ENCODE results near the gene BMAL1.

BMAL1 gene

DNA sequence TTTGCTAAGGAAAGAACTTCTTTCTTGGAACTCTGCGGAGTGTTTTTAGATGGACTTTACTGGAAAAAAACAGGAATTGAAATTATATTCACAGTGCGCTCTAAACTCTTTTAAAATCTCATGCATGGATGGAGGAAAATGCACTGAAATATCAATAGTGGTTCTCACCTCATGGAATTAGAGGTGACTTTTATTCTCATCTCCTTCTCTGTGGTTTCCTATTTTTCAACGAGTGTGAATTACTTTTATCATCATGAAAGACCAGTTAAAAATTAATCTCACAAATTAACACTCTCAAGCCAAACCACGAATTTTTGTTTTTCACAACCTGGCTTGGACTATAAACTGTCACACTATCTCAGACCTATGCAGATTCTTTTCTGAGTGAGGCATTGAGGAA, 16.6 kb downstream of the BMAL1 start:
- no peak for DNase-seq

DNA sequence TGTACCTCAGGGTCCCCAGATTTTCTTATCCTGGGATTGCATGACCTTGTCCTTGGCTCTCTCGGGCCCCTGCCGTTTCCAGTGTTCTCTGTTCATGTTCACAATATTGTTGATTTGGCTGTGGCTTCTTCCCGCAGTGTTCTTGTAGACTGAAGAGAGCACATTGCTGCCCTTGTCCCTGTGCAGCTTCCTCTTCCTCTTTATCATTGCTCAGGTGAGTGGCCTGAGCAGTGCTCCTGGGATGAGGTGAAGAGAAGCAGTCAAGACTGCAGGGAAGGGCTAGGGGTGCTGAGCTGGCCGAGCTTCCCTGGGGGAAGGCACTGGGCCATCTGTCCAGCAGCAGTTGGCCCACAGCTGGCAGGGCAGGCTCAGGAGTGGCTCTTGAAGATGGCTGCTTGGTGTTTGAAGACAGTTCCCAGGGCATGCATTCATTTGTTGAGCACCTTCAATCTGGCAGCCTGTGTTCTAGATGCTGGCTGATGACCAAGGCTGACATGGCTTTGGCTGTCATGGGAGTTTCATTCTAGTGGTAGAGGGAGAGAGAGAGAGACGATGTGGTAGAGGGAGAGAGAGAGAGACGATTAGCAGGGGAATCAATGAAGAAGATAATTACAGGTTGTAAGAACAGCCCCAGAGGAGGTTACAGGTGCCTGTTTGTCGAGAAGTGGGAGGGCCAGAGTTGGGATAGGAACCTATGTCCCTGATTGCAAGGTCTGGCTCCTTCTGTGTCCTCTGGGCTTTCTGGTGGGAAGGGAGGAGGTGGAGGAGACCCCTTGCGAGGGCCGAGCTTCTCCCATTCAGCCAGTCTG, 17.4 kb downstream of the BMAL1 start:
- DNase-seq = no peak

DNA sequence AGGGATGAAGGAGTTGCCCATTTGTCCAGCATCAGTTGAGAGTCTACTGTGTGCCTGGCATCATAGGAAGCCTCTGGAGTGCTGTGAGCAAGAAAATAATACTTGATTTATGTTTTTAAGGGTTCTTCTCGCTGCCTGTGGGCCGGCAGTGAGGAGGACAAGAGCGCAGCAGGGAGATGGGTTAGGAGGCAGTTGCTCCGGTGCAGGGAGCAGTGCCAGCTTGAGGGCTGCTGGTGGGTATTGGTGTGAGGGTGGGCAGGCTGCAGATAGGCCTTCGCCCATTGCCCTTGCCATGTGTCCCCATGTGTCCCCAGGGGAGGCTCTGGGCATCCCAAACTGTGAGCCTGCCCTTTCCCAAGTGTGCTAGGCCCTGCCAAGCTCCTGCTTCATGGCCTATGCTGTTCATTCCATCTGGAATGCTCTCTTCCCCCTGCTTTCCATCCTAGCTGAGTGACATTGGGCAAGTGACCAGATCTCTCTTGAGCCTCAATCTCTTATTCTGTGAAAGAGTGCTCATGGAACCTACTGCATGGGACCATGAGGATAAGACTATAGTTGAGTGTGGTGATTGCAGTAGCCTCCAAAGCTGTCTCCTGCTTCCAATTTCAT, 19.8 kb downstream of the BMAL1 start:
- no peak for DNase-seq

DNA sequence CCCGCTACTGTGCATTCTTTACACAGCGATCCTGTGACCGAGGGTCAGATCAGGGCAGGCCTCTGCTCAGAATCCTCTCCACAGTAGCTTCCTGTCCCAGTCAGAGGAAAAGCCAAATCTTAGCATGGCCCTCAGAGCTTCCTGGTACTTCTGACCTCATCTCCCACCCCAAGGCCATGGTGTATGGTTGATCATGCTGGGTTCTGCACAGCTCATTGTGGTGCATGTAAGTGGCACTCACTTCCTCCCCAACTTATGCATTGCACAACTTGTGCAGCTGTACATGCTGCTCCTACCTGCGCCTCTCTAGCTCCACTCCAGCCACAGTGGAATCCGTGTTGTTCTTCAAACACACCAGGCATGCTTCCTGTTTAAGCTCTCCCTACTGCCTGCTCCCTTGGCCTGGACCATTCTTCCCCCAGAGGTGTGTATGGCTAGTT, 20.3 kb downstream of the BMAL1 start:
- no peak for DNase-seq

DNA sequence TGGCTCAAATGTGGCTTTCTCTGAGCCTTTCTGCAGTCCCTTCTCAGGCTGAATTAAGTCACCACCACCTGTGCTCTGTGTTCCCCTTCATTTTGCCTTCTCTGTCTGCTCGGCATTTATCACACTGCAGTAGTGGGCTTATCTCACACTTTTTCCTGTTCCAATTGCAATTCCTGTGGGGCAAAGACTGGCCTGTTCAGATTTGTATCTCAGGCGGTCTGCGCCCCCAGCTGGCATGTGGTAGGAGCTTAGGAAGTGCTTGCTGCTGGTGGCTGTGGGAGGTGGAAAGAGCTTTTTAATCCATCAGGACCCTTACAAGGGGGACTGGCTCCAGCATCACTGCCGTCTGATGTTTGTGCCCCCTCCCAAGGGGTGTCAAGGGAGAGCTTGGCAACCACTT, 21.2 kb downstream of the BMAL1 start:
- no peak for DNase-seq

DNA sequence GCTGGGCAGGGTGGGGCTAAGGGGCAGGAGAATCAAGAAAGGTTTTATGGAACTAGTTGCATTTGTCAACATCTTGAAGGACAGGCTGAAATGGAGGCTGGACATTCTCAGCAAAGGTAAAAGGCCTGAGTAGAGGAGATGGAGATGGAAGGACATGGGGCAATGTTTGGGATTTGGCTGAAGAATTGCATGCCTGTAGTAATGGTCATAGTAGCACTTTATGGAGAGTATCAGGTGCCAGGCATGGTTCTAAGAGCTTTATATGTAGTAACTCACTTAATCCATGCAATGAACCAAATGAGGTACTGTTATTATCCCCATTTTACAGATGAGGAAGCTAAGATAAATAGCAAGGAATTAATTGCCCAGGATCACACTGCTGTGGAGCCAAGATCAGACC, 23.9 kb downstream of the BMAL1 start:
- DNase-seq = no peak

DNA sequence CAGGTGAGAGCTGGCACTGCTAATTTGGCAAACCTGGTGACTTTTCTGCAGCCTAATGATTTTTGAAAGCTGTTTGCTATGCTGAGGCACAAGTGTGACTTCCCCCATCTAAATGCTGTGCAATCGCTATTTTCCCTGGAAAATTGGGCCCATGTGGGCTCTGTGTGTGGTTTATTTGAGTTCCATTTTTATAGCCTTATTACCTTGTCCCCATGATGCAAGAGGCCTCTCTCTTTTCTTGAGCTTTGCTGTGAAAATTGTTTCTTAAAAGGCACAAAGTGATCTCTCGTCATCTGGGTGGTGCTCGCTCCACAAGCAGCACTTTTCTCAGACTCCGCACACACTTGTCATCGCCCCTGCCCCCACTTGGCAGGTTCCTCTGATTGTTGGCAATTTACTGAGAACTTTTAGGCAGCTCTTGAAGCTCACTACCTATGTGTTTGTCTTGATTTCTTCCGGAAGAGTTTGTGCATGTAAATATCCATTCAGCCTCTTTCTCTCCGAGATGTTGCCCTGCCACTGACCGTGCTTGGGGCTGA, 24.9 kb downstream of the BMAL1 start:
- no peak for DNase-seq

DNA sequence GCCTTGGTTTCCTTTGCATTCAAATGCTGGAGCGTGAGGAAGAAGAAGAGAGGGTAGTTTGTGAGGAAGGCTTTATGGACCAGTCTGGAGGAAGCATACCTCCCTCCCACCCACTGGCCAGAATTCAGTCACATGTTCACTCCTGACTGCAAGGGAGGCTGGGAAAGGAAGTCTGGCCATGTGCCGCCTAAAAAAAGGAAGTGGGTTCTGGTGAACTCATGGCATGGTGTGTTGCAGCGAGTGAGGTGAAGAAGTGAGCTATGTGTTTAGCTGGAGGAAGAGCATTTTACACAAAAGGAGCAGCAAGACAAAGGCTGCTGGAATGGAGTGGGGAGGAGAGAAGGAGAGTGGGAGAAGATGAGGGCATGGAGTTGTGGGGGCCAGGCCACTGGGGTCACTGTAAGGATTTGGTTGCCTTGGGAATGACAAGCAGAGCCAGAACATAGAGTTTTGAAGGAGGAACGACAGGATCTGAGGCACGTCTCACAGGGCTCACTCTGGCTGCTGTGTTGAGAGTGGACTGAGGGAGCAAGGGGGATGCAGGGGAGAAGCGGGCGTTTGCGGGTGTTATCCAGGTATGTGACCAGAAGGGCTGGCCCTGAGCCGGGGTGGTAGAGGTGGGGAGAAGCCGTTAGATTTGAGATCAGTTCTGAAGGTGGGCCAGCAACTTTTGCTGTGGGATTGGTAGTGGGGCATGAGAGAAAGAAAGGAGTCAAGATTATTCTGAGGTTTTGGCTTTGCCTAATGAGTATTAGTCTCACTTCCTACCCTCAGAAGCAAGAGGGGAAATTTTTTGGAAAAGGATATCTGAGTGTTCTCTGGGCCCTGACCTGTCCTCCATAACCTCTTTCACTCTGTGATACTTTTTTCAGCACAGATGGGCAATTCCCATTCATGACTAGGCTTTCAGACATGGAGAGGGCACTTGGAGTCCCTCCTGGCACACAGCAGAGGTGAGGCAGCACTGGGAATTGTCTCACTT, 26.4 kb downstream of the BMAL1 start:
- no peak for DNase-seq

DNA sequence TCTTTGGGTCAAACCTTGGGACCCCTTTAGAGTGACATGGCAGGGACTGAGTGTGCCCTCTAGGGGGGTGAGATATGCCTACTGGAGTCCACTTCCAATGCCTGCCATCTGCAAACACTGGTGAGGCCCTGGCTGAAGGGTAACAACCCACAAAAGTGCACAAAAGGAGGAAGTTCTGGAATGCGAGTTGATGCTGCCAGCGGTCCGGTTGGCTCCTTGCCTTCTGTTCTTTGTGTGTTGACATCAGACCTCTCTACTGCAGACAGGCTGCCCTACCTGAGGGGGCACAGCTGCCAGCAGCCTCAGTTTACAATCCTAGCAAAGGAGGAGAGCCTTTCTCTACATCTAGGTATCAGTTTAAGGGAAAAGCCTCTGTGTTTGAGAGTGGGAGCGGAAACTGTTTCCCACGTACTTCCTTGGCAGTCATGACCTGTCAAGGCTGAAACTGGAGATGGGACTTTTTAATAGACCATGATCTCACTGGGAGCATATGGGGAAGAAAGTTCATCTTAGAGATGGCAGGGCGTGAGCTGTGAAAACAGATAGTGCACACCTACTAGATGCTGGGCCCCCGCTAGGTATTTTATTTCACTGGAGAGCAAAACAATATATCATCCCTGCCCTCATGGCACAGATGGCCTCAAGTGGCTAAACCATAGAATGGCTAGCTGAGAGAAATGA, 27.2 kb downstream of the BMAL1 start:
- DNase-seq = no peak

DNA sequence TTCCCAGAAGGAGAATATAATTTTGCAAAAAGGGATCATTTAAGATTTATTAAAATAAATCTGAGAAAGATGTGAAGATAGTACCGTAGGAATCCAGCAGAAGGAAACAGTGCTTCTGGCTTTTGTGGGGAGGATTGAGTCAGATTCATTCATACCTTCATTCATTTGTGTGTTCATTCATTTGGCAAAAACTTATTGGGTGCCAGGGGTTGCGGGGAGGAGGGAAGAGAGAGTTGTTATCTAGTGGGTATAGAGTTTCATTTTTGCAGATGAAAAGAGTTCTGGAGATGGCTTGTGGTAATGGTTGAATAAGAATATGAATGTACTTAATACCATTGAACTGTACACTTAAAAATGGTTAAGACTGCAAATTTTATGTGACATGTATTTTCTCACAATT, 31.1 kb downstream of the BMAL1 start:
- no peak for DNase-seq

DNA sequence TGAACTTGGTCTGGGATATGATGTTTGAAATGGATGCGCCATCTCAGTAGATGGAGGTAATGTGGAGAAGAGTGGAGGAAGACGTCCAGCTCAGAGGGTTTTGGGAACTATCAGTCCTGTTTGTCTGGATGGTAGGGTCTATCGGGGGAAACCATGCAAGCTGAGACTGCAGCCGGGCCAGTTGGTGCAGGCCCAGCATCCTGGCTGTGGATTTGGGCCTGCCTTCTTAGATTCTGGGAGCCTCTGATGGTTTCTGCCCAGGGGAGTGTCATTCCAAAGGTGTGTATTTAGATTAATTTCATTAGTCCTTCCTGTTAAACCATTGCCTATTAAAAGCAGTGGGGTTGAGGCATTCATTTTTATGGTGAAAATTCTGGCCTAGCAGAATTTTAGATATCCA, 31.6 kb downstream of the BMAL1 start:
- DNase-seq = no peak

DNA sequence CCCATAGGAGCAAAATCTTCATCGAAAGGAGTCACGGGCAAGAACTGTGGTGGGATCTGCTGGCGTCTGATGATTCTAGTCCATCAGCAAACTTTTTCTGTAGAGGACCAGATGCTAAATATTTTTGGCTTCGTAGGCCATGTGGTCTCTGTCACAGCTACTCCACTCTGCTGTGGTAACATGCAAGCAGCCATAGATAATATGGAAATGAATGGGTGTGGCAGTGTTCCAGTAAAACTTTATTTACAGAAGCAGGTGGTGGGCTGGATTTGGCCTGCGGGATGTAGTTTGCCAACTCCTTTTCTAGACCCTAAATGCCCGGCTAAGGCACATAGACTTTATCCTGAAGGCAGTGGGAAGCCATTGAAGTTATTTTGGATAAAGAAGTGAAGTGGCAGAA, 32.9 kb downstream of the BMAL1 start:
- no peak for DNase-seq

DNA sequence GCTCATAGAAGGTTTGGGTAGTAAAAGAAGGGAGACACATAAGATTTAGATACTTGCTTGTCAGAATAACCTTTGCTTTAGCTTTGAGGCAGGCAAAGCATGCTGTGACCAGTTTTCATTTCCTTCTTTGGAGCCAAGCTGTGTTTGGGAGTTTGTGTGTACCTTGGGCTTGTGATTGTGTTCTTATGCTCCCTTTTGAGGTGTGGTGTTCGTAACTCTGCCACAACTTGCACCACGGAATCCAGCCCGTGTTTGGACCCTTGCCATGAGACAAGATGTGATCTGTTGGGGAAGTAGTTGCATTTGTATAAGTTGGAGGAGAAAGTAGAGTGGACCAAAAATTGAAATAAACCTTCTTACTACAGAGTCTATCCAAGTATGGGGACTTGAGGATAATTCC, 34.0 kb downstream of the BMAL1 start:
- no peak for DNase-seq

DNA sequence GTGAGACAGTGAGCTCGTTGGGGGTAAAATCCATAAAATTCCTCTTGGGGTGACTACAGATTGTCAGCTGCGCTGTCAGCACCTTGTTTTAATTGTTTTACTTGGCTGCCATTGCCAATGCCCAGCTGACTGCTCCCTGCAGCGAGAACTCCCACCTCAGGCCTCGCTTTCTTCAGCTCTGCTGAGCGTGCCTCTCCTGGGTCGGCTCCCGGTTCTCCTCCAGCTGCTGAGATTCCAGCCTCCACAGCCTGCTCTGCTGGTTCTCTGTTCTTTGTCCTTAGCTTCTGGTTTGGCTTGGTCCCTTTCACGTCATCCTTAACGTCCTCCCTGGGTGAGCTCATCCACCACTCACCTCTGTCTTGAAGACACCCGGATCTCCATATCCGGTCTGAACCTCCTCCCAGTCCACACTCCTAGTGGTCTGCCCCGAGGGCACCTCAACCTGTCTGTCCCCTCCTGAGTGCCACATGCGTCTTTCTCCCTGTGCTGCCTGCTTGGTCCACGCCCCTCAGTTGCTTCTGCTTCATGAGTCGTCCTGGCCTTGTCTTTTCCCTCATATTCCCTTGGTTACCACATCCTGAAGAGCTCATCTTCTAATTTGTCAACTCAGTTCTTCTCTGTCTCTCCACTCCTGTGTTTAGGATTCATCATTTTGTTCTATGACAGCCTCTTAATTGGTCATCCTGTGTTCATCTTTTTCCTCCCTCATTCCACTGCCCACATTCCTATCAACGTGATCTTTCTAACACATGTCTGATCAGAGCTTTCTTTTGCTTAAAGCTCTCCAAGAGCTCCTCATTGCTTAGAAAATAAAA, 35.6 kb downstream of the BMAL1 start:
- DNase-seq = no peak

DNA sequence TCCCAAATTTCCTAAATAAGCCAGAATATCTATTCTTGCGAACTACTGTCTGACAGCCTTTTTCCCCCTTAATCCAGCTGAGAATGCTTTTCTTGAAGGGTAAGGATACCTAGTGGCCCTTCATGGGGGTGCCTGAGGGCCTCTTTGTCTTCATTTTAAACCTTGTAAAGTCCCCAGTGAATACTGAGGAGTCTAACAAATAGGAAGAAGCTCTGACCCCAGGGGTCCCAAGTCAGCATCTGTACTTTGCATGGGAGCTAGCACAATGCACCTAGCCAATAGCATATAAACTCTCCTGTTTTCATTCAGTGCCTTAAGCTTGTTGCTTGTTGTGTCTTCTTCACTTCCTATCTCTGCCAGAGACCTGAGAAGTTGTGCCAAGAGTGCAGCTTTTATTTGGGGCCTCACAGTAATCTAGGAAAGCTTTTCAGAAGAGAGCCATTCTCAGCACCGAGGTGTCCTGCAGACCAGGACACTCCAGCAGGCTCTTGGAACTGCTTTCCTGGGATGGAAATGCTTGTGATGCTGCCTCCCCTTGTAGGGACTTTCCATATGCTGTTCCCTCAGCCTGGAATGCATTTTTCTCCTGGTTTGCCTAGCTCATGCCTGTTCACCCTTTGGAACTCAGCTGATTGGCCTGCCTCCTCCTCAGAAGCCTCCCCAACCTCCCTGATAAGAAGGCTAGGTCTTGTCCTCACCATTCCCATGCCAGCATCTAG, 37.2 kb downstream of the BMAL1 start:
- no peak for DNase-seq

DNA sequence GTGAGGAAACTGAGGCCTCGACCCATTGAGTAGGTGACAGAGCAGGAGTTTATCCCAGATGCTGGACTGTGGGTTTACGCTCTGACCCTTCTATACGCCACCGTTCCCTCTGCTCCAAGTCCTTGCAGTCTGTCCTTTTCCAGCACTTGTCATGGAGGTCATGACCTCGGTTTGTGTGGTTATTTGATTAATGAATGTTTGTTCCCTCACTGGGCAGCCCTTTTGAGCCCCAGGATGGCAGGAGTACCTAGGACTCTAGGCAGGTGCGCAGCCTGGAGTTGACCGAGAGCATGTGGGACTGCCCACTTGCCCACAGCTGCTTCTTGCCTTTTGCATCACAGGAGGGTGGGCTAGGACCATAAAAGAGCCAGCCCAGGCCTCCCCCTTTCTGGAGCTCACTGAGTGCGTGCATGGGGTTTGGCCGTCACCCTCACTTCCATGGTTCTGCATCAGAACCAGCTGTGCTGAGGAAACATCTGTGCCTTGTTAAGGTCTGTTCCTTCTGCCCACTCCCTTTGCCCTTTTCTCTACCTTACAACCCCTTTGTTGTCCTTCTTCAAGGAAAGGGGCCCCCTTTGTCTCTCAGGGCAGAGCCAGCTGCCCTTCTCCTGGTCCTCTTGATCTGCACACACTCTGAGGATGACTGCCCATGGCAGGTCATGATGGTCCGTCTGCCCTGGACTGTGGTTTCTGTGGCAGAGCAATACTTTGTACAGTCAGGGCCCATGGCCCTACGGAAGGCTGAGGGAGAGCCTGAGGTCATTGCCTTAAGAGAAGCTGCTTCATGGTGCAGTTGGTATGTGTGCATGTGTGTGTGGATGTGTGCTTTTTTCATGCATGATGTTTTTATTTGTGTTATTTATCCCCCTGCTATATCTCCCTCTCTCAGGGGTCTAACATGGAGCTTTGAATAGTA, 38.2 kb downstream of the BMAL1 start:
- no peak for DNase-seq

DNA sequence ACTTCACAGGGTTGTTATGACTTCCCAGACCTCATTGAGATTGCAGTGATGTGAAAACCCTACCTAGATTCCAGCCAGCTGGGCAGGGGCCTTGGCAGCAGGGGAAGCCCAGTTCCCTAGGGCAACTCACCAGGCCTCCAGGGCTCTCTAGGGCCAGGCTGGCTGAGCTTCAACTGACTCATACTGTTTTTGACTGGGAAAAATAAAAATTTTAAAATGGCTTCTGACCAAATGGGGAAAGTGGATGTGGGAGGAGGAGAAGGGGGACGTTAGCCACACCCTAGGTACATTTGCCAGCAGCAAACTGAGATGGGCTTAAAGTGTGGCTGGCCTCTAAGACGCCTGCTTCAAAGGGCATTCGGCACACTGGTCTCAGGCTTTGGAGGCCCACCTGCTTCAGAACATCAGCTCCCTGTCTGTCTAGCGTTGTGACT, 39.0 kb downstream of the BMAL1 start:
- no peak for DNase-seq

DNA sequence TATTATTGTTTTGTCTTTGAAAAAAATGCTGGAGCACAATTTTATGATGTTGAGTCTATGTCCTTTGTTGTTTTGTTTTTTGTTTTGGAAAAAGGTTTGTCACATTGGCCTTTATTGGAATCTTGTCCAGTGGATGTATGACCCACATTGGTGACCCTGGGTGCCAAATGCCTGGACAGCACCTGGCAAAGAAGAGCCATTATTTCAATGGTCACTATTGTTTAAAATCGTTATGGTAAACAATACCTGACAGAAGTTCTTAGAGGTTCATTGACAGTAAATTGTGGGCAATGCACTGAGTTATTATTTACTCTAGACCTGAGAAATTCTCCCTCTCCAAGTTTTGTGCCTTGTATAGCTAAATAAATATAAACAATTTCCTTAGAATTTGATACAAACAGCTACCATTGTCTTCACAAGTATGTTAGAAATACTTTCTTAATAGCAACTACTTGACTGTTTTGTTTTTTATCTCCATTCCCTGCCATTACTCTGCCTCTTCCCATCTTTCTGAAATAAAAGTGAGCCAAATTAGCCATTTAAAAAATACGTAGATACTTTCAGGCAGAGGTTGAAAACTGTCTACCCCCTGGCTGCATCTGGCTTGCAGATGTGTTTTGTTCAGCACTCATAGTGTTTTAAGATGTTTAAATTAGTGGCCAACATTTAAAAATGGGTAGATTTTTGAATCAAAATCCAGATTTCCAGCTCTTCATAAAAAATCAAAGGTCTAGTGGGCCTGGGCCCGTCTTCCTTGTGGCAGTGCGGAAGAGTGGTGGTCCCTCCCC, 39.9 kb downstream of the BMAL1 start:
- DNase-seq = no peak

Data from KG1 (cell line).